Cardiac fibroblast (primary cell): ENCODE results near the gene KIAA1549.

Experiments
- DNase-seq, 2 donors: peaks; one replicate each; pipeline versions ENCODE4 v3.0.0 to v3.0.0-alpha.2; 2010; ENCODE audit warnings: low read depth in 2 of 2
- H3K4me3 ChIP-seq, 2 donors: replicated peaks in 1 of 2; 1 replicate in 1 of 2; 2 replicates in 1 of 2; pipeline ENCODE4 v1.5.1; 2011; ENCODE audit warnings: low read depth in 2 of 2, low read length in 2 of 2, mild to moderate bottlenecking in 2 of 2, moderate library complexity in 1 of 2
- CTCF ChIP-seq: IDR thresholded peaks from one replicate; pipeline ENCODE4 v1.5.1; 2011; ENCODE audit warnings: low read depth, mild to moderate bottlenecking, low read length, inconsistent platforms

Gene KIAA1549

GRCh38 chr7:138957217-138957616, 24.0 kb downstream of the KIAA1549 start:
- no peak for DNase-seq
- TF ChIP-seq CTCF = no peak
- no peak overlapping the region for H3K4me3 ChIP-seq

GRCh38 chr7:138954545-138955475, 26.4 kb downstream of the KIAA1549 start:
- no peak overlapping the region for H3K4me3 ChIP-seq
- no peak for DNase-seq
- no peak for TF ChIP-seq CTCF

- no peak for TF ChIP-seq CTCF
- no peak overlapping the region for H3K4me3 ChIP-seq
- DNase-seq = no peak
Measured at GRCh38 chr7:138952791-138953190, 28.4 kb downstream of the KIAA1549 start.

GRCh38 chr7:138951953-138952352, 29.2 kb downstream of the KIAA1549 start:
- H3K4me3 ChIP-seq = no peak overlapping the region
- DNase-seq = no peak
- TF ChIP-seq CTCF = no peak

- no peak for TF ChIP-seq CTCF
- H3K4me3 ChIP-seq = no peak overlapping the region
- no peak for DNase-seq
Measured at GRCh38 chr7:138949421-138950088, 31.6 kb downstream of the KIAA1549 start.

- no peak overlapping the region for H3K4me3 ChIP-seq
- no peak for TF ChIP-seq CTCF
- DNase-seq = no peak
Measured at GRCh38 chr7:138948403-138948802, 32.8 kb downstream of the KIAA1549 start.
